Gastrocnemius medialis (tissue), 4 donors: ENCODE measurements around the gene SEMA3D. TPM values are rescaled to one million over a fixed set of nuclear protein-coding genes. Genes with fewer than 3 reads are reported as not detected.

Experiments used
- ATAC-seq, 2 donors: fragments of 150-250 bp; one replicate each; pipeline ENCODE4 v1.9.1; 2016
- DNase-seq, 2 donors: peaks; one replicate each; pipeline ENCODE4 v3.0.0-alpha.2; 2019
- H3K27ac ChIP-seq, 4 donors: fragments of 200-600 bp; sonication (generic); 1 replicate in 1 of 4; 2 replicates in 3 of 4; pipeline ENCODE4 v1.5.1; 2016 to 2018; ENCODE audit warnings: mild to moderate bottlenecking in 2 of 4, moderate library complexity in 1 of 4
- H3K27me3 ChIP-seq, 3 donors: fragments of 200-600 bp; sonication (generic) in 2 of 3; 1 replicate in 1 of 3; 2 replicates in 2 of 3; pipeline versions ENCODE4 v1.5.1 to v1.6.0; 2016 to 2019; ENCODE audit warnings: mild to moderate bottlenecking in 1 of 3, moderate library complexity in 1 of 3
- H3K36me3 ChIP-seq, 2 donors: fragments of 200-600 bp; sonication (generic) in 1 of 2; one replicate each; pipeline ENCODE4 v1.5.1; 2017 to 2018
- H3K4me1 ChIP-seq, 2 donors: fragments of 200-600 bp; sonication (generic) in 1 of 2; one replicate each; pipeline ENCODE4 v1.5.1; 2016 to 2017; ENCODE audit warnings: mild to moderate bottlenecking in 2 of 2
- H3K4me3 ChIP-seq, 4 donors: fragments of 200-600 bp; sonication (generic) in 3 of 4; 1 replicate in 1 of 4; 2 replicates in 3 of 4; pipeline ENCODE4 v1.5.1; 2016 to 2019; ENCODE audit warnings: mild to moderate bottlenecking in 2 of 4
- H3K9me3 ChIP-seq, 3 donors: fragments of 200-600 bp; sonication (generic) in 2 of 3; 1 replicate in 1 of 3; 2 replicates in 2 of 3; pipeline ENCODE4 v1.5.1; 2016 to 2019
- CTCF ChIP-seq, 5 experiments: fragments of 450-650 bp in 3 of 5; fragments of 200-600 bp in 2 of 5; sonication (generic) in 2 of 5; IDR thresholded peaks in 4 of 5; conservative IDR thresholded peaks in 1 of 5; 1 replicate in 4 of 5; 2 replicates in 1 of 5; pipeline ENCODE4 v1.5.1; 2016 to 2019; ENCODE audit warnings: antibody characterized with exemption in 5 of 5, mild to moderate bottlenecking in 3 of 5, moderate library complexity in 3 of 5
- POLR2A ChIP-seq, 2 donors: fragments of 450-650 bp; IDR thresholded peaks; one replicate each; pipeline ENCODE4 v1.6.1; 2017; ENCODE audit warnings: antibody characterized with exemption in 2 of 2, mild to moderate bottlenecking in 2 of 2, moderate library complexity in 2 of 2
- in situ Hi-C, 4 donors: fragments of 200-750 bp; cut with MboI; loops; one replicate each; pipeline versions ENCODE4 v1.15.0 to v1.8.0; 2017; ENCODE audit warnings: low sequenced_read_pairs in 4 of 4
- intact Hi-C: fragments of 100-400 bp; cut with DNase I; formaldehyde crosslinking; loops from one replicate; pipeline ENCODE4 v1.15.1; 2023; ENCODE audit warnings: low total_unique reads
- total RNA-seq, 4 donors: library from RNA; depleted of rRNA; stranded (reverse); fragments of >200 nt; gene quantifications; one replicate each; pipeline versions ENCODE4 v1.1.0 to v1.2.3, GENCODE V29; 2016

Gene SEMA3D
- total RNA-seq, 4 donors from 2014 or later = 0.75 TPM; not detected in 3

DNA sequence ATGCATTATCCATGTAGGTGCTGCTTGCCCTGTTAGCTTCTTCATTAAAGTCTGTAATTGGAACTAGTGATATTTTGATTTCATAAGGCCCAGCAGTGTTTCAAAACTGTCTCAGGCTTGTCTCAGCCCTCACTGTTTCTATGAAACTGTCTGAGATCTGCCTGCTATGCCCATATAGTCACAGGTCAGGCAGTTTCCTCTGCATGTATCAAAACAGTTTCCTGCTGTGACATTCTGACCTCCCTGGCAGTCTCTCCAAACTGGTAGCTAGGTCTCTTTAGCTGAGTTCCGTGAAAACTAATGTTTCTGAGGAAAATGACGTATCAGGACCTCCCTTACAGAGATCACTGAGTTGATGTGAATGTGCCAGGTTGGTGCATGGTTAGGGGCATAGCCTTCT, 18.9 kb upstream of the SEMA3D start:
- Histone ChIP-seq H3K4me1 (no peaks in the 10 kb centered on the region), H3K36me3 (no peaks in the 10 kb centered on the region), H3K27ac (no peak overlapping the region), H3K4me3 (no peak overlapping the region), H3K27me3 (no peaks in the 10 kb centered on the region), H3K9me3 (no peaks in the 10 kb centered on the region)
- in situ Hi-C loops = no loop called here
- intact Hi-C loops = no loop called here
- TF ChIP-seq CTCF (IDR thresholded peaks at IDR 0.05 in 4 of 5, conservative IDR thresholded peaks at IDR 0.05 in 1 of 5) (no peak), POLR2A (IDR thresholded peaks at IDR 0.05) (no peak)
- ATAC-seq (no peak), DNase-seq (no peak)

DNA sequence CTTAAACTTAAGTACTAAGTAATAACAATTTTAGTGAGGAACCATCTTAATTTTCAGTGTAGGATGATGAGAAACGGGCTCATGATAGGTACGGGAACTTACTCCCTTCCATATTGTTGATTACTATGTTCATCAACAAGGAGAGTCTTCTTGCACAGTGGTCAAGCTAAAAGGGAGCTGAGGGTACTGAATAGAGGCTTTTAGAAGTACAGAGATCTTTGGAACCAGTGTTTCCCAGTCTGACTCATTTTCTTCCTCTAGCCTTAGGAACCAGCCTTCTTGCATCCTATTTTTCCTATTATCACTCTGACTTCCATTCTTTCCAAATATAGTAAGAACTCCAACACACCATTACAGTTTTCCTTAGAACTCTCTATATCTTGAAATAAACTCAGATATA, 17.6 kb upstream of the SEMA3D start:
- Histone ChIP-seq H3K9me3 (no peaks in the 10 kb centered on the region), H3K27ac (no peak overlapping the region), H3K27me3 (no peaks in the 10 kb centered on the region), H3K4me3 (no peak overlapping the region), H3K4me1 (no peaks in the 10 kb centered on the region), H3K36me3 (no peaks in the 10 kb centered on the region)
- DNase-seq (no peak), ATAC-seq (no peak)
- intact Hi-C loops (no loop called here), in situ Hi-C loops (no loop called here)
- no peak for TF ChIP-seq CTCF (IDR thresholded peaks at IDR 0.05 in 4 of 5, conservative IDR thresholded peaks at IDR 0.05 in 1 of 5)
- TF ChIP-seq POLR2A (IDR thresholded peaks at IDR 0.05) = no peak

DNA sequence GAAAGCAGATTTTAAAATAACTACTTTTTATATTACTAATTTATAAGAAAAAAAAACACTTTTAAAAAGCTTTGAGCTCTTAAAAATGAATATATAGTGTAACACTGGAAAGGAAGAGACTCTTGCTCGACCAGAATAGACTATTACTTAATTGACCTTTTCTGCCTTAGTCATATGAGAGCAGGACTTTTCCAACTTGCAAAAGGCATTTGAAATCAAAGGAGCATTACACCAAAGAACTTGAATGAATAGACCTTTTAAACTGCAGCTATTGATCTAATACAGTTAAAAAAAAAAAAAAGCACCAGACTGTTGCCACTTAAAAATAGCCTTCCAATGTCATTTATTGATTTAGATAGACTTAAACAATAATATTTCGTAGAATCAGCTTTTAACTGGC, 17.2 kb upstream of the SEMA3D start:
- DNase-seq = no peak
- ATAC-seq = no peak
- Histone ChIP-seq H3K36me3 (no peaks in the 10 kb centered on the region), H3K9me3 (no peaks in the 10 kb centered on the region), H3K4me1 (no peaks in the 10 kb centered on the region), H3K4me3 (no peak overlapping the region), H3K27ac (no peak overlapping the region), H3K27me3 (no peaks in the 10 kb centered on the region)
- no peak for TF ChIP-seq POLR2A (IDR thresholded peaks at IDR 0.05)
- TF ChIP-seq CTCF (IDR thresholded peaks at IDR 0.05 in 4 of 5, conservative IDR thresholded peaks at IDR 0.05 in 1 of 5) = no peak
- in situ Hi-C loops (no loop called here), intact Hi-C loops (no loop called here)

- Histone ChIP-seq H3K9me3 (no peaks in the 10 kb centered on the region), H3K27me3 (no peaks in the 10 kb centered on the region), H3K4me3 (no peak overlapping the region), H3K4me1 (no peaks in the 10 kb centered on the region), H3K36me3 (no peaks in the 10 kb centered on the region), H3K27ac (no peak overlapping the region)
- no peak for DNase-seq
- no peak for TF ChIP-seq POLR2A (IDR thresholded peaks at IDR 0.05)
- TF ChIP-seq CTCF (IDR thresholded peaks at IDR 0.05 in 4 of 5, conservative IDR thresholded peaks at IDR 0.05 in 1 of 5) = no peak
- in situ Hi-C loops (no loop called here), intact Hi-C loops (no loop called here)
- ATAC-seq = no peak
These were observed 14.4 kb upstream of the SEMA3D start for GRCh38 chr7:85201209-85201608.

GRCh38 chr7:85196696-85197095, 9.8 kb upstream of the SEMA3D start:
- no peak for DNase-seq
- H3K27ac ChIP-seq = no peak overlapping the region
- no peaks in the 10 kb centered on the region for H3K9me3 ChIP-seq
- ATAC-seq = no peak
- H3K36me3 ChIP-seq = no peaks in the 10 kb centered on the region
- intact Hi-C loops (no loop called here), in situ Hi-C loops (no loop called here)
- no peaks in the 10 kb centered on the region for H3K4me1 ChIP-seq
- TF ChIP-seq CTCF (IDR thresholded peaks at IDR 0.05 in 4 of 5, conservative IDR thresholded peaks at IDR 0.05 in 1 of 5) (no peak), POLR2A (IDR thresholded peaks at IDR 0.05) (no peak)
- H3K4me3 ChIP-seq = no peak overlapping the region
- no peaks in the 10 kb centered on the region for H3K27me3 ChIP-seq
